ENCODE measurements around the gene TMEM108.

The TMEM108 gene

DNA sequence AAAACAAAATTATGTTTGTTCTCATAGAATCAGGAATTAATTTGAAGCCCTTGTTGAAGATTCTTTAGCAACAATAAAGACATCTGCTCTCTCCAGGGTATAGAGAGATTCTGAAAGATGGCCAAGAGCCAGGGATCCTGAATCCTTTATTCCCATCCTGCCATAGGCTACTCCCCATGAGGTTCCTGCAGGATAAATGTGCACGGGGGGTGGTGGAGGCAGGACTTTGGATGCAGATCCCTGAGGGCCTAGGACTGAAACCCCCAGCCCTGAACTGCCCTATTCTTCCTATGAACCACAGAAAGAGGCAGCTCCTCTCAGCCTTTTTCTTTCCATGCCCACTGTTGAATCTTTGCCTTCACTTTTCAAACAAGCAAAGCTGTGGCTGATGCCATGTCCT is 17.1 kb downstream of the TMEM108 start:
- no peak for DNase-seq

DNA sequence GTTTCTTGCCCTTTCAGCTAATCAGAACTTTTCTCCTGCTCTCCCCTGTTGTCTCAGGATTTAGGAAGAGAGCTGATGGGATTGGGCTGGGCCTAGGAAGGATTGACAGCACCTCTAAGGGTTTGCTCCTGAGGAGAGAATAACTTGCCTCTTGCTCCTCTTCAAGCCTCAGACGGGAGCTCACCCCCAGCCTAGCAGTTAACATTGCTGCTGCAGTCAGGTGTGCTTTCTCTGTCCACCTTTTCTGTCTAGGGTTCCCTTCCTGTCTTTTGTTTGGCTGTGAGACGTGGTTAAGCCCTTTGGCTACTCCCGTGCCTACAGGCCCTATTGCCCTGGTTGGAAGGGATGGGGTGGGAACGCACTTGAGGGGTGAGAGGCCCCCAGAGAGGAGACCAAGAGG is 20.1 kb downstream of the TMEM108 start:
- no peak for DNase-seq

DNA sequence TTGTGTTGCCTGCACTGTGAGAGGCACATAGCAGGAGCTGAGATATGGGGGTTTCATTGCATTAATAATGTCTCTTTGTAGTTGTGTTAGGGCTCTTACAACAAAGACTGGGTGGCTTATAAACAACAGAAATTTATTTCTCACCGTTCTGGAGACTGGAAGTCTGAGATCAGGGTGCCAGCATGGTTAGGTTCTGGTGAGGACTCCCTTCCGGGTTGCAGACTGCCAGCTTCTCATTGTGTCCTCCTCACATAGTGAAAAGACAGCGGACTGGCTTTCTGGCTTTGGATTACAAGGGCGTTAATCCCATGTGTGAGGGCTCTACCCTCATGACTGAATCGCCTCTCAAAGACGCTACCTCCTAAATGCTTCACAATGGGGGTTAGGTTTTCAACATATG is 20.6 kb downstream of the TMEM108 start:
- no peak for DNase-seq

DNA sequence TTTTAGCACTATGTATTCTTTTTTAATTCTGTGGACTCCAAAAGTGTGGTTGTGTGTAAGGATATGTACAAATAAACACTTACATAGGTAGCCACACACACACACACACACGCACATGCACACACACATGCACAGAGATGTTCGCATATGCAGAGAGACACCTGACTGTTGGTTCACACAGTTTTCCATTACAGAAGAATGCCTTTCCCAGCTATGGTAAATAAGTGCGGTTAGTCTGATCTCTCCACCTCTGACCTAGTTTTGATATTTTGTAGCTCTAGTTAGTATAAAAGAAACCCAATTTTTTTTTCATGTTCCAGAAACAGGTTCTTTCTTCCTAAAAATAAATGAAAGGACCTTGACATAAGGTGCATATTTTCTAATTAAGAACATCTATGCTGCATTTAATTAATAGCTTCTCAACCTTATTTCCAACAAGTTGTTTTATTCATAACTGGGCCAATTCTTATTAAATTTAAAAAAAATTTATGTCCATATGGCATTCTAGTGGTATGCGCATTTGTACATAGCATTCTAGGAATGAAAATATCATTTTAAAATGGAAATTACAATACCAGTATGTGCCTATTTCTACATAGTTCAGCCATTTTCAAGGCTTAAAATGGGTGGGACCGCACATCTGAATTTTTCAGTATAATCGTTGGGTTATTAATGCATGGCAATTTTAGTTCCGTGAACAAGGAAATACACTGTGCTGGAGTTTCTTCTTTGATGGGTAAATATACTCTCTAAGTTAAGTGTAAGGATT is 27.2 kb downstream of the TMEM108 start:
- no peak for DNase-seq

- no peak for DNase-seq
Measured at GRCh38 chr3:133066026-133066425, 27.8 kb downstream of the TMEM108 start.

DNA sequence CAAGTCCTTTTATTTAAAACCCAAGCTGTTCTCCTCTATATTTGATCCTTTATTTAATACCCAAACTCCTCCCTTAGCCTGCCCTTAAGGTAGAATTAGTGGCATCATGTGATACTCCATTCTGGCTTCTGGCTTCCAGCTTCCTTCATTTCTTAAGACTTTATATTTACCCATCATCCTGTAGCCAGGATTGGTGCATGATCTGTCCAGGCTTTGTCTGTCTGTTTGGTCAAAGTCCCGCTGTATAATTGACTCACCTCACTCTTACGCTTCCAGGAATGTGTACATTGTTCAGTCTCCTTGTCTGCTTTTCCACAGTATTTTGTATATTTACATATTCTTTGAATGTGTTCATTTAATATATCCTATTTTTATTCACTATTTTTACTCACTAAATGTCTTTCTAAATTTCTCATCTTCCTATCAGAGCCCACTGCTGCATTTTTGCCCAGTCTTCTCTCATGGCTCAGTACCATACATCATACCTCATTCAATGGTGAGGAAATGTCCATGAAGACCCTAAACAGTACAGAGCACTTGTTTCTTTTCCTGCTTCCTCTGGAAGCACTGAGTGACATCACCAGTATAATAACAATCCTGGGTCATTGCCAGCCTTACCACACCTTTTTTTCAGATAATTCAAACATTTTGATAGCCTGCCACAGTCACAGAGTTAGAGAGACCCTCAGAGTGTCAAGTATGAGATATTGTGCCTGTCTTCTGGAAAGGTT is 31.5 kb downstream of the TMEM108 start:
- no peak for DNase-seq

DNA sequence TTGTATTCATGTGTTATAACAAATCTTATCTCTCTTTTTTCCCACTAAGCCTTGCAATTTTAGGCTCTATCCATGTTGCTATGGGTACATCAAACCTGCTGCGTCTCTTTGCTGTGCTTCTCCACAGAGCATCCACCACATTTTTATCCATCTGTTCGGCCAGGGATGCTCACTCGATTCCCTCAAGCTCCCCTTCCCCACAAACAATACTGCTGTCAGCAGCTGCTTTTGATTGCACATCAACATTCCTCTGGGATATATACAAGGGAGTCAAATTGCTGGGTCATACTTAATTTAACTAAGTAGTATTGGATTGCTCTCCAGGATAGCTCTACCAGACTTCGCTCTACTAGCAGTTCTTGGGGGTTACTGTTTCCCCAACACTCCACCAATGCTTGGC is 36.8 kb downstream of the TMEM108 start:
- DNase-seq = no peak

- no peak for DNase-seq
Measured at GRCh38 chr3:133077688-133078087, 39.5 kb downstream of the TMEM108 start.

GRCh38 chr3:133079621-133080020 is 41.4 kb downstream of the TMEM108 start:
- no peak for DNase-seq

DNA sequence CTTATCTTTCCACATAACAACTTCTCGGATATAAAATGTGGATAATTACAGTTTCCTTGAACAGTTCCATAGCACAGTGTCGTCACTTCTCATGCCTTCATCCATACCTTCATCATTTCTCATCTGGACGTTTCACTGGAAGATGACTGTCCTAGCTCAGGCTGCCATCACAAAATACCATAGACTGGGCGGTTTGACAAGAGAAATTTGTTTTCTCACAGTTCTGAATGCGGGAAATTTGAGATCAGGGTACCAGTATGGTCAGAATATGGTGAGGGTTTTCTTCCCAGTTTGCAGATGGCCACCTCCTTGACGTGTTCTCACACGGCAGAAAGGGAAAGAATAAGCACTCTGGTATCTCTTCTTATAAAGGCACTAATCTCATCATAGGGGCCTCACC is 42.8 kb downstream of the TMEM108 start:
- no peak for DNase-seq

GRCh38 chr3:133083395-133083794 is 45.2 kb downstream of the TMEM108 start:
- DNase-seq = no peak

DNA sequence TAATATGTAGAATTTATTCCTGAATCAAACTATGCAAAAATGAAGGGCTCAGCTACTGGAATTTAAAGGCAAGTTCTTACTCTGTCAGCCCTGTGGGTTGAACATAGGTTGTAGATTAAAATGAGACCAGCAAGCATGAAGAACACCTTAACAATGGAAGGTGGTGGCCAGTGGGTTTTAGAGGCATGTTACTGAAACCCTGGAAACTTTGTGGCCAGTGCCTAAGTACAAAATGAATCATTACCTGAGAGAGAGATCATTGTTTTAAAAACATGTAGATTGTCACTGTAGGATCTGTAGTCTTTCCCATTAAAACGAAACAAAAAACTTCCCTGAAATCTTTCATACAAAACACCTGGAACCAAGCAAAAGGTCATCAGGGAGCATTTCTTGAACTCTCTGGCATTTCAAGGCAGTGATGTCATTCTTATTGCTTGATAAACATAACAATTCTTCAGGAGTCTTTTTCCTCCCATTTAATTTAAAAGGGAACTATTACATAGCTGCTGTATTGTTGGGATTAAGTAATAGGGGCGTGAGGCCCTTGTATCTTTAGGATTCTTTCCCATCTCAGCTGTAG is 51.8 kb downstream of the TMEM108 start:
- no peak for DNase-seq

DNA sequence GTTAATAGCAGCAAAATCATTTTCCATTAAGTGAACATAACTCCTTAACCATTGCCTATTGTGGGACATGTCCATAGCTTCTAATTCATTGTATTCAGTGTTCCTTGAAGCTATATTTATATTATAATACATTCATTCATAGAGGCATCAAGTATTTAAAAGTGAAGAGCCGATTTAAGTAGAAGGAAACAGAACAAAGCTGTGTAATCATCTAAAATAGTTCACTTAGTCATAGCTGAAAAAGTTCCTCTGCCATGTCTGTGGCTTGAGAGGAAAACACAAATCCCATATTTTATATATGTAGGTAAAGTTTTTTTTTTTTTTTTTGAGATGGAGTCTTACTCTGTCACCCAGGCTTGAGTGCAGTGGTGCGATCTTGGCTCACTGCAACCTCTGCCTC is 54.5 kb downstream of the TMEM108 start:
- DNase-seq = no peak

GRCh38 chr3:133093366-133093765 is 55.2 kb downstream of the TMEM108 start:
- no peak for DNase-seq

DNA sequence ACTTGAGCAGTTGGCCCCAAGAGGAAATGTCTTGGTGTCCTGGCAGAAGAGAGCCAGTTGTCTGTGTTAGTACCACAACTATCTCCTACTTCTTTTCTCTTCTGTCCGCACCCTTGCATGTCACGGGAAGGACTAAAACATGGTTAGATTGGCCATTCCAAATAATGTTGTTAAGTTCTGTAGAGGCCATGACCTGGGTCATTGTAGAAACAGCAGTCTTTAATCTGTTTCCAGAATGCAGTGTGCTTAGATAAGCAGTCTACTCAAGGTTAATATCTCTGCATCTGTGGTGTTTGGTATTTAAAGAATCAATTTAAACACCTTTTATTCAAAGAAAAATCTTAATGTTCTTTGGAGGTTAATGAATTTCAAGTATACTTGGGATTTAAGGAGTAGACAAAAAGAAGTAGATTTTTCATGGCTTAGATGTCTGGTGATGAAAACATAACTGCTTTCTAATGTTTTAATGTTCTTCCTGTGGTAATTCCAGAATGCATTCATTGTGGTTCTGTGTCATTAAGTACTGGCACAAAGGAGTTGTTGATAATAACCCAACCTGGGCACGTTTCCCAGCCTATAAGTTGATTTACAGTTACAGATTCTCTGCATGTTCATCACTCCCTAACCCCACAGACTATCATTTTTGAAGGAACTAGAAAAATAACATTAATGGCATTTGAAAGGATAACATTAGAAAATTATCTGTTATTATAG is 58.9 kb downstream of the TMEM108 start:
- DNase-seq = no peak

DNA sequence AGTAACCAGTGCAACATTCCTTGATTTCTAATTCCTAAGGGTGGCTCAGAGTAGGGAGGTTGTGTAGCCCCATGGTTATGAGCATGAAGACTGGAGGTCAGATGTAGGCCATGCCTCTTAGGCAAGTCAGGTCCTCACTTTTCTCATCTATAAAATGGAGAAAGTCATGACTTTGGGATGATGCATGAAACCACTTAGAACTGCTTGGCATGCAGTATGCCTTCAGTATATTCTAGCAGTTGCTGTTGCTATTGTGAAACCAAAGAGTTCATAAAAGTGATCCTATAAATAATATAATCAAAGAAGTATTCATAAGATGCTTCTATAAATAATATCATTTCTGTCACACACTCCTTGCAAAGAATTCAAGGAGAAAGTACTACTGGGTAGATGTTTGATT is 65.5 kb downstream of the TMEM108 start:
- no peak for DNase-seq

DNA sequence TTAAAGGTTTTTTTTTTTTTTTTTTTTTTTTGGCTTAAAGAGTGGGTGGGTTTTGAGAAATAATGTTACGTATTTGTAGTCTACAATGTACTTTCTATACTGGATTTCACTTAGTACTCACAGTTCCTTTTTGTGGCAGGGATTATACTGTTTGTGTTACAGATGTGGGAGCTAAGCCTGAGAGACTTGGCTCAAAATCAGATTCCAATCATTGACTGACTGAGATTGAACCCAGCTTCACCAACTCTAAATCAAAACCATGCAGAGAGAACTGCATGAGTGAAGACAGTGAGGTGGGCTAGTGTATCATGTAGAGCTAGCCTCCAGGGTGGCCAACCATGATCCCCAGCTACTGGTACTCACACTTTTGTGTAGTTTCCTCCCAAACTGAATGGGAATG is 68.0 kb downstream of the TMEM108 start:
- DNase-seq = no peak

- no peak for DNase-seq
Measured at GRCh38 chr3:133112666-133113065, 74.5 kb downstream of the TMEM108 start.

DNA sequence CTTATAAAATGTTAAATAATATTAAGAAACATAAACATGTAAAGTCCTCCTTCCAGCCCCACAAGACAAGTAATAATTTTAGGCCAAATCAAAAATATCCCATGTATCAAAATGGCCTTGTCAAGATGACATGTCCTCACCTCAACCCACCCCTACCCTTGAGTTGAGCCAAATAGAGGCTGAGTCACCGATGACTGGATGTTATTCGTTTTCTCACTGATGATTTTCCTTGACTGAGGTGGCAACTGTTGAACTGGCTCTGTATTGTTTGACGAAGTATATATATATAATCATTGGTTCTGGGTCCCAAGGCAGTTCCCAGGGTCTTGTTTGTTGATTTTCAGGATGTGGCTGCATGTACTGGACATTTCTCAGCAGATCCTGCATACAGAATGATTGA is 75.3 kb downstream of the TMEM108 start:
- no peak for DNase-seq

DNA sequence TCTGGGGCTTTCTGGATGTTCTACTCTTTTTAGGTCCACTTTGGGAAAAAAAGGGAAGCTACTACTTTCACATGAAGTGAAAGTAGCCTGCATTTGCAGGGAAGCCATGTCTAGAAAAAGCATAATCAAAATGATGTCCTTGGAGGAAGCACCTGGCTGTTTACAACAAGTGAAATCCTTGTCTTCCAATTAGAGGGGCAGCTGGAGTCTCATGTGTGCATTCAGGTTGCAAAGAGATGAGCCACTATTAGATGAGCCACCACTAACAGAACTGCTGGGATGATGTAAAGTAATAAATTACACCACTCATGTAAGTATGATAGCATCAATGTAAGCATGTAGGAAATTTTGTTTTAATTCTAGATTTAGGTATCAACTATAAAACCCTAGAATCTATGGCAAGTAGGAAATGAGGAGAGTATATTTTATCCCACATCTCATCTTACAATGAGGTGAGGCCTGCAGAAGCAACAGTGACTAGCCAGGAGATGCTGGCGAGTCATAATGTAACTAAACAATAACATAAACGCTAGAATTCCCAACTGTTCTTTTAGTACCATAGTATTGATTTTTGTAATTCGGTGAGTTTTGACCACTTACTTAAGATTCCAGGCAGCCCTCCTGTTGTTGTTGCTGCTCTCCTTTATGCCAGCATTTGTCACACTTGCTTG is 75.9 kb downstream of the TMEM108 start:
- no peak for DNase-seq

DNA sequence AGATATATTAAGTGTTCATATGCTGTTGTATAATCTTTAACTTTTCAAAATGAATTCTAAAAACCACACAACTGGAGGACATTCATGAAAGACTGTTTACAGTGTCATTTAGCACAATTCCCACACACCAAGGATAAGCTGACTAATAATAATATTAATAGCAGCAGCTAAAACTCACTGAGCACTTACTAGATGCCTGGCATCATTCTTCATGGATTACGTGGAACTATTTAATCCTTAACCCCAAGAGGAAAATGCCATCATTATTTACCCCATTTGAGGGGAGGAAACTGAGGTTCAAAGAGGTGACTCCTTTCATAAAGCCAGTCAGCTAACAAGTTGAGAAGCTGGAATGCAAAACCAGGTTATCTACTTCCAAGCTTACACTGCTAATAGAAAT is 77.0 kb downstream of the TMEM108 start:
- DNase-seq = no peak

DNA sequence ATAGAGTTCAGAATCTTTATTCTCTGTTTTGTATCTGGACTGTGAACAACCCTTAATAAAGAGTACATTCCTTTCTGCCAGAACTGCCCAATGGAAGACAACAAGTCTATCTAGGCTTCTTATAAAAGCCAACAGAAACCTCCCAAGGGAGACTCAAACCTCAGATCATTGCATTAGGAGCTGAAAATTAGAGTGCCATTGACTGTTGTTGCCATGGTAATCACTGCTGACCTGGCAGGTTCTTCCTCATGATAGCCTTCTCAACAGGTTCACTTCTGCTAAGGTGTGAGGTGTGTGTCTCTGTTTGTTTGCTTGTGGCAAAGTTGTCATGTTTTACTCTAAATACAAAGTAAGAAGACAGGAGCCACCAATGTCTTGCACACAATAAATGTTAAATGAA is 79.2 kb downstream of the TMEM108 start:
- DNase-seq = no peak

DNA sequence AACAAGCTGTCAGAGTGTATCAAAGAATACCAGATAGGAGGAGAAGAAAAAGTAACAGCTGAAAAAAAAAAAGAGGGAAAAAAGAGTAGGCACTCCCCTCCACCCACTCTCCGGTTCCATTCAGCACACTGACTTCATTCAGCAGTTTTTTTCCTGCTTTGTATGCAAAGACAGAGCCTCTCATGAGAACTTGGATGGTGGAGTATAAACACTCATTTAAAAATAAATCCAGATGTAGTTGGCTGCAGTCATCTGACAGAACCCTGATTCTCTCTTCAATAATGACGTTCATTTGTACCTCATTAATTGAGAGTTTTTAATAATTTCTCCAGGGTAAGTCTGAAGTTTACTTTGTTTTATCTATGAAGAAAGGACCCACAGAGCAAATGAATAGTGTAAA is 81.0 kb downstream of the TMEM108 start:
- DNase-seq = no peak

Measured in activated CD8-positive, alpha-beta memory T cell treated with anti-CD3 and anti-CD28 coated beads for 24 hours (primary cell).